SK-N-DZ (cell line): ENCODE results near the gene COL5A1.
"Not testable (repeated sequence)": the region's sequence is repeated elsewhere in the genome, so short reads cannot be mapped to it uniquely, and the experiment has no call there.

Experiments
- DNase-seq: peaks from one replicate; pipeline ENCODE4 v3.0.0-alpha.2; 2015; ENCODE audit warnings: low spot score

COL5A1 gene

DNA sequence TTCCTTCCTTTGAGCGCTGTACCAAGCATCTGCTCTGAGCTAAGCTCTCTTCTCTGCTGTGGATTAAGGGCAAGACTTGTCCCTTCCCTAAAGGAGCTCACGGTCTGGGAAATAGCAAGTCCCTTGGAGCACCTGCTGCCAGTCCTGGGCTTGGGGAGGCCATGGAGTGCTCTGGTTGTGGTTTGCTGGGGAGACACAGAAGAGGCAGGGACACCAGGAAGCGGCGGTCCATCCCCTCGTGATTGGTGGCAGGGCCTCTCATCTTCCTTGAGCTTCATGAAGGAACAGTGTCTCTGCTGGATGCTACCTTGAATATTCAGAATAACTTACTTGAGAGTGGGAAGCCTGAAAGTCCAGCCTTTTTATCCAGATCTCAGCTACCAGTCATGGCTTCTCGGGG is 35.3 kb downstream of the COL5A1 start:
- DNase-seq, result no peak

DNA sequence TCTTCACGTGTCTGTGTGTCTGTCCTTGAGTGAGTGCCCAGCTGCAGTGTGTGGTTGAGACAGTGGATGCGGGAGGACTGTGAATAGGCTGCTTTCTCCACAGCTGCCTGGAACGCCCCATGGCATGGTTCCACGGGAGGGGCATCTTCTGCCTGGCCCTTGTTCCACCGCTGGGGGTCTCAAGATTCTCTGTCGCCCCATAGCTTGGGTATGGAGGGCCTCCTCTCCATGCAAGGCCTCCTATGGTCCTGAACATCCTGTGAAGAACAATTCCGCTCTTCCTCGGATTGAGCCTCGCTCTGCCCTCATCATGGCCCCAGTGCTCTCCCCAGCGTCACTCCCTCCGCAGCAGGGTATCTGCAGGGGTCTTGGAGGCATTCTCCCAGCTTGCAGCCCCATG is 36.1 kb downstream of the COL5A1 start:
- no peak for DNase-seq

DNA sequence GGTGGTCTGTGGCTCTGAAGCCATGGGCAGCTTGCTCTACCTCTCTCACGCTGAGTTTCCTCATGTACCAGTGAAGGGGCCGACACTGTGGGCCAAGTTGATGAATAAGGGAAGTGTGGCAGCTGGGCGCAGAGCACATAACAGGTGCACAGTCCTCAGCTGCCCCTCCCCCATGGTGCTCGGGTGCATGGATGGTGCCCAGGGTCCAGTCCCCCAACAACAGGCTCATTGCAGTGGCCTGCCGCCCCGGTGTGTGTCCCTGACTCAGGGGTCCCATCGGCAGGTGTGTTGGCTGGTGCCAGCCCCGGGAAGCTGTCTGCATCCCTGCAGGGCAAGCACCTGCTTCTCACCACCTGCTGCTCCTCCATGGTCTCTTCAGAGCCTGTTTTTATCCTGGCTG is 36.6 kb downstream of the COL5A1 start:
- DNase-seq, result no peak

DNA sequence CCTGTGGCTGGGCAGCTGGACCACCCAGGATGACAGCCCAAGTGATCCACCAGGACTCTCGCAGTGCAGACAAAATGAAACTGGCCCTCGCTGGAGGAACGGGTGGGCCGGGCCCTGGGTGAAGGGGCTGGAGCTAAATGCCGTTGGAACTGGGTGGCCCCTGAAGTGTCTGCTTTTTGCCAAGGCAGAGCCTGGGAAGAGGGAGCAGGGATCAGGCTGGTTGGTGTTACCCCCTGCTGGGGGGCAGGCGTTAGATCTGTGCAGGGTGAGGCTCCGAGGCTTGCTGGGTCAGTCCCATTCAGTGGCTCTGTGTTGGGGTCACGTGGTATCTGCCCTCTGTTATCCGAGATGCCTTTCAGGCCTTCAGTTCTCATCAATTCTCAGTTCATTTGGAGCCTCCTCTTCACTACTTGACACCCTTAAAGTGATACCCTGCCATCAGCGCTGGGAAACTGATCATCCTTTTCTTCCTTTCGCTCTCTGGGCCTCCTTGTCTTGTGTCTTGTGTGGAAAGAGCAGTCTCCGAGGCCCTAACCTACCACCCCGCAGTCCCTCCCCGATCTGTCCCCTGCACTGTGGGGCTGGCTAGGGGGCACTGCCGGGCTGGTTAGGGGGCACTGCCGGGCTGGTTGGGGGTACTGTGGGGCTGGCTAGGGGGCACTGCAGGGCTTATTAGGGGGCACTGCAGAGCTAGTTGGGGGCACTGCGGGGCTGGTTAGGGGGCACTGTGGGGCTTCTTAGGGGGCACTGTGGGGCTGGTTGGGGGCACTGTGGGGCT is 37.3 kb downstream of the COL5A1 start:
- no peak for DNase-seq

DNA sequence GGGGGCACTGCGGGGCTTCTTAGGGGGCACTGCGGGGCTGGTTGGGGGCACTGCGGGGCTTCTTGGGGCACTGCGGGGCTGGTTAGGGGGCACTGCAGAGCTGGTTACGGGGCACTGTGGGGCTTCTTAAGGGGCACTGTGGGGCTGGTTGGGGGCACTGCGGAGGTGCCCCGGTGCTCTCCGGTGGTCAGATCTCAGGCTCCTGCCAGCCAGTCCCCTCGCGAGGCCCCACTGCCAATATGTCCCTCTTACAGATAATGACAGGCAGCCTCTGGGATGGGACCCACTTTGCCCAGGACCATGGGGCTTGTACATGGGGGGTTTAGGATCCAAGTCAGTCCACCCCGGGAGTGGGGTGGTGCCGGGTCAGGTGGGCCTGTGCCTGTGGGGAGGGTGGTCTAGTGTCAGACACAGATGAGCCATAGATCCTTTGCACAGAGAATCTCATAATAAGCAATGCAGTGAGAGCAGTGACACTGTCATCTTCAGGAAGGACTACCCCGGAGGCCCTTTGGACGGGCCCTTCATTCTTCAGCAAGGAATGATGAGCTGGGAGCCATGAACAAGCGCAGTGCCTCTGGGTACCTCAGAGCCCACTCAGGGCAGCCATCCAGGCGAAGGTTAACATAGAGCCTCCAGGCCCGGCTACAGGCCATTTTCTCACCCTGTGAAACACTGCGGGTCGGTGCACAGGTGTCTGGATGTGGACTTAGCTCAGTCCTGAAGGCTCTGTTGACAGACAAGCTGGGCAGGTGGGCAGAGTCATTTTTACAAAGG is 38.2 kb downstream of the COL5A1 start:
- DNase-seq, result no peak

DNA sequence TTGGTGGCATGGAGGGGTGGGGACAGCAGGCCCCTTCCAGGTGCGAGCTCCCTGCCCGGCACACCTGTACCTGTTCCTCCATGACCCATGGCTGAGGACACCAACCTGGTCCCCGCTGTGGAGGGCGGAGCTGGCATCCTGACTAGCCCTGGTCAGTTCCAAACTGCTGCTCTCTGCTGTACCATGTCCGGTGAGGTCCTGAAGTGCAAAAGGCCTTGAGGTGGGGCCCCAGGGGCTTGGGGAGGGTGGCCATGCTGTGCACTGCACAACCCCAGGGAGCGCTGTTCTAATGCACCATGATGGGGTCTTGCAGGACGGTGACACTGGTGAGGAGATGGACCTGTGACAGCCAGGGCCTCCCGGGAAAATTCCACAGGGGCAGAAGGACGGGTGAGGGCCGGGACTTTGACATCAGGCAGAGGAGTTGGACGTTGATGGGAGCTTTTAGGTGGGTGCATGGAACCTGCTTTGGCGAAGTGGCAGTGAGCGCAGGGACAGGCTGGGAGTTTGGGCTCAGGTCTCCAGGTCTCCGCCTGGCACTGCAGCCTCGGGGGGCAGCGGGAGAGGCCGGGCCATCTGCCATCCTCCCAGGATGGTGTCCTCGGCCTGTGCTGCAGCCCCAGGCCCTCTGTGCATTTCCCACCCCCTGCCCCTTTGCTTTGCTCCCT is 38.9 kb downstream of the COL5A1 start:
- no peak for DNase-seq

DNA sequence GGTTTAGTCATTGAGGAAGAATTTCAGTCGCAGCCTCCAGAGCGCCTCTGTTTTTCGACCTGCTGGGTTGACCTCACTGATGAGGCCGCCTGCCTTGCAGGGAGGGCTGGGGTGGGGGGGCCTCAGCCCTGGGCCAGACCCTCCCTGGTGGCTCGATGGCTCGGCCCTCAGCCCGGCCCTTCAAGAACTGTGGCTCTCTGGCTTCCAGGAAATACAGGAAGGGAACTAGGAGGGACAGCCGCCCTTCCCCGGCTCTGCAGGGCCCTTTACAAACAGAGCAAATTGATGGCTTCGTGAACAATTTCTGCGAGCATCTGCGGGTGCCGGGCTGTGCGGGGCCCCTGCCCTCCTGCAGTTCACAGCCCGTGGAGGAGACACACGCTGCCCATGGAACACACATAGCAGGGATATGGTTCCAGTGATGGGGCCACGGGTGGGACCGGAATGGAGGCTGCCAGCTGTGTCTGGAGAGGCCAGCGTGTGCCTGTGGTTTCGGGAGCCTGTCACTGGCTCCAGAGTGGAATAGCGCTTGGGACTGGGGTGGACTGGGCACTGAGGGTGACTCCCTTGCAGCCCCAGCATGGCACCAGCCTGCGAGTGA is 39.6 kb downstream of the COL5A1 start:
- DNase-seq, result no peak

DNA sequence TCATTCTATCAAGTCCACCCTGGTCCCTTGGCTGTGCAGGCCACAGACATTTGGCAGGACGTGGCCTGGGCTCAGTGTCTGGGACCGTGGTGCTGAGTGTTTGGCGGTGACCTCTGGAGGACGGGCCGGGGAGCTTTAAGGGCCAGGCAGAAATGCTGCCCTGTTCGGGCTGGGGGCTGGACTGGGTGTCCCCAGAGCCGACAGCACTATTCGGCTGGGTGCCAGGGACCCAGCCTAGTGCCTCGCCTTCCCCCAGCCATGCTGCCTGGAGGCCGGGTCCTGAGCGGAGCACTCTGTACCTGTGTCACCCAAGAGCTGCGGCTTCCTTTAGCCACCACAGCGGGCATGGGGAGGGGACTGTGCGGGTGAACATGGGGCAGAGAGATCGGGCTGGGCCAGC is 40.4 kb downstream of the COL5A1 start:
- DNase-seq, result no peak

DNA sequence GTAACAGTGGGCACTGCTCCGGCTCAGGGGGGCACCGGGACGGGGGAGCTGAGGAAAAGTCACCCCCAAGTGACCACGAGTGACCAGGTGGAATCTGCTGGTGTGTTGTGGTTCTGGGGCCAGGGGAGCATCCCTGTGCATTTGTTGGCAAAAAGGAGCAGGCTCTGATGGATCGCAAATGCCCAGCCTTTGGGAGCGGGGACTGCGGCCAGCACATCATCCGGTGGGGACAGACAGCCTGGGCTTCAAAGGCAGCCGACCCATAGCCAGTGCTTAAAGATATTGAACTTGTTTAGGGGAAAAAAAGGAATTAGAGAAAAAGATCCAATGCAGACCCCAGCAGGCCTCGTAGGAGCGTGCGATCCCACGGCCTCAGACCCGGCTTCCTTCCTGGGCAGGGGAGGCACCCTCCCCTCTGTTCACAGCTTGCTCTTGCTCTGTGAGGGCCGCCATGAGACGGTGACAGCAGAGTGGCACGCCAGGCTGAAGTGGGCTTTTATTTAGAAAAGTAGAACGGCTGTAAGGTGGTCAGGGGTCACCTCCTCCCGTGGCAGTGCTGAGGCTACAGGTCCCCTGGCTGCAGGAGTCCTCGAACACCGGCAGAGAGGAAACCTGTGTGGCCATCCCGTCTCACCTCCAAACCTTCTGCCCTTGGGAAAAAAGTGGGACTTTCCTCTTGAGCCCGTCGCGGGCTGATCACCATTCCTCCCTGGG is 41.2 kb downstream of the COL5A1 start:
- no peak for DNase-seq

DNA sequence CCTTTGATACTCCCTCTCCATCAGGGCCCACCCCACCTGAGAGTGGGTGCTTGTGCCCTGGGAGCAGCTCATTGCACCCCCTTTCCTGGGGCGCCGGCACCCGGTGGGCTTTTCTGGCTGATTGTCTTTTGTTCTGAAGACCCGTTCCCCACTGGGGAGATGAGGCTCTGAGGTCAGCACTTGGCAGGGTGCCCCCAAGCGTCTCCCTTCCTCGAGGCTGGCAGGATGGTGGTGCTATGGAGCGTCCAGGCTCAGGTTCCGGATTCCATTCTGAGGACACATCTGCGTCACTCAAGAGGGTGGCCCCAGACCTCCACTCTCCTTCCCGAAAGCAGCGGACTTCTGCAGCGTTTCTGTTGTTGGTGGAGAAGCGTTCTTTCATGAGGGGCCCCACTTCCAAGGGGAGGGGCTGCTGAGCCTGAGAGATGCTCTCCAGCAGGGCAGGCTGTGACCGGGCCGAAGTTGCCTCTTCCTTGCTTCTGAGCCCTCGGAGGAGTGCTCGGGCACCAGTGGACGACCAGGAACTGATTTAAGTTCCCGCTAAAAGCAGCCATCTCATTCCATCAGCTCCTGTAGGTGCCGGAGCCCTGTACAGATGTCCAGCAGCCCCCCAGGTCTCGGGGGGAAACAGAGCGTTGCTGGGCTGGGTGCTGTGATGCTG is 42.2 kb downstream of the COL5A1 start:
- DNase-seq, result no peak

DNA sequence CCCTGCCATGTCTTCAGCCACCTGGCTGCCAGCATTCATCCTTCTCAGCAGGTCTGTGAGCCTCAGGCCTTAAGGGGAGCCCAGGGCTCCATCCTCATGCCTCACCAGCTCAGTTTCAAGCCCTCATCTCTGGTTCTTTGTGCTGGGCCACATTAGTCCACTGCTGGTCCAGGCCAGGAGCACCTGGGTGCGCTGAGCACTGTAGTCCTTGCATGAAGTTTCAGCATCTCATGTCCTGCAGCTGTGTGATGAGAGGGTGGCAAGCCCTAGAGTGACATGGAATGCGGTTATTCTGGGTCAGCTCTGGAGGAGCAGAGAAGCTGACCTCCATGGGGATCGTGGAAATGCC is 42.7 kb downstream of the COL5A1 start:
- DNase-seq, result no peak

DNA sequence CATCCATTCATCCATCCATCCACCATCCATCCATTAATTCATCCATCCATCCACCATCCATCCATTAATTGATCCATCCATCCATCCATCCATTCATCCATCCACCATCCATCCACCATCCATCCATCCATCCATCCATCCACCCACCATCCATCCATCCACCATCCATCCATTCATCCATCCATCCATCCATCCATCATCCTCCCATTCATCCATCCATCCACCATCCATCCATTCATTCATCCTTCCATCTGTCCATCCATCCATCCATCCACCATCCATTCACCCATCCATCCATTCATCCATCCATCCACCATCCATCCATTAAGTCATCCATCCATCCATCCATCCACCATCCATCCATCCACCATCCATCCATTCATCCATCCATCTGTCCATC is 43.3 kb downstream of the COL5A1 start:
- DNase-seq, result not testable (repeated sequence)

DNA sequence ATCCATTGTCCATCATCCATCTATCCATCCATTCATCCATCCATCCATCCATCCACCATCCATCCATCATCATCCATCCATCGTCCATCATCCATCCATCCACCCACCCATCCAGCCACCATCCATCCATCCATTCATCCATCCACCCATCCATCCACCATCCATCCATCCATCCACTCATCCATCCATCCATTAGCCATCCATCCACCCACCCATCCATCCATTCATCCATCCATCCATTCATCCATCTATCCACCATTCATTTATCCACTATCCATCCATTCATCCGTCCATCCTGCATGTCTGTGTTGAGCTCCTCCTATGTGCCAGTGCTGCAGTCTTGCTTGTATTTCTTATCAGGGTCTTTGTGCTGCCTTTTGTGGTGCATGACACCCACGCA is 44.2 kb downstream of the COL5A1 start:
- no peak for DNase-seq

DNA sequence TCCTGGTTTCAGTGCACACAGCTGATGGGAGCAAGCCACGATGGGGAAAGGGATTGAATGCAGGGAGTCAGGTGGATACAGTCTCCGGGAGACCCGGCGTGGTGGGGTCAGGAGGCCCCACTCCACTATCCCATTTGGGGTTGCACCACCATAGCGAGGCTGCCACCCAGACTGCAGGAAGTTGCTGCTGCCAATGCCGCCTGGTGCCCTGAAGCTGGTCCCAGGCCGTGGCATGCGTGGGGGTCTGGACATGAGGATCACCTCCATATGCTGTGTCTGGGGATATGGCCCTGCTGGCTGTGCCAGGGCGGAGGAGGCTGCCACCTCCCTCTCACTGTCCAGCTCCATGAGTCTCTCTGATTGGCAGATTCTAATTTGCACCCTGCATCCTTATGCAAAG is 45.3 kb downstream of the COL5A1 start:
- no peak for DNase-seq

DNA sequence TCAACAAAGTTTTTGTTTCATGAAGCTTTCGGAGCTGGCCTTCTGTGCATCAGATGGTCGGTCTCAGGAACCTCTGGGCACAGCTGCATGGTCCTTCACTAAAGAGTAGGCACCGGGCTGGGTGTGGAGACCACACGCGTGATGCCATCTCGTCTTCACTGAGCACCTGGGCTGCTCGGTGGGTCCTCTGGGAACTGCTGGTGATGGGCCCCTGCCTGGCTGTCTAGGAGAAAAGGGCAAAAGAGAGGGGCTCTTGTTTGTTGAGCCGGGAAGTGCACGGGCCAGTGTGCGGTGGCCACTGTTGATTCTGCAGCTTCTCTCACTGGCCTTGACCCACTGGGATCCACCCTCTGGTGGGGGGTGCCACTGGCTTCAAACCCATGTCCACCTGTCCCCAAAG is 46.0 kb downstream of the COL5A1 start:
- no peak for DNase-seq

DNA sequence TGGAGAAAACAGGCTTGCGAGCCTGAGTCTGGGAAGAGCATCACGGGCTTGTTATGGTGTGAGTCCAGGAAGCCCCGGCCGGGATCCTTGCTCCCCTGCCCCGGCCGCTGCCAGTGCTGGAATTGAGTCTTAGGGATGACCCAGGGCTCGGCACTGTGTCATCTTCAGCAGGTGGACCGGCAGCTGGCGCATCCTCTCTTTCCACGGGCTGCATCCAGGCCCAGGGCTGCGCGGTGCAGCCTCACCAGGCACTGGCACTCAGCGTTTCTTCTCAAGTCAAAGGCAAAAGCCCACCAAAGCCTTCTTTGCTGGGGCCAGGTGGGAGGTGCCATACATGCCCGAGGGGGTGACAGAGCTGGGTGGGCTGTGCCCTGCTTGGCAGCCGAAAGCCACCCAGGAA is 46.6 kb downstream of the COL5A1 start:
- DNase-seq, result no peak

DNA sequence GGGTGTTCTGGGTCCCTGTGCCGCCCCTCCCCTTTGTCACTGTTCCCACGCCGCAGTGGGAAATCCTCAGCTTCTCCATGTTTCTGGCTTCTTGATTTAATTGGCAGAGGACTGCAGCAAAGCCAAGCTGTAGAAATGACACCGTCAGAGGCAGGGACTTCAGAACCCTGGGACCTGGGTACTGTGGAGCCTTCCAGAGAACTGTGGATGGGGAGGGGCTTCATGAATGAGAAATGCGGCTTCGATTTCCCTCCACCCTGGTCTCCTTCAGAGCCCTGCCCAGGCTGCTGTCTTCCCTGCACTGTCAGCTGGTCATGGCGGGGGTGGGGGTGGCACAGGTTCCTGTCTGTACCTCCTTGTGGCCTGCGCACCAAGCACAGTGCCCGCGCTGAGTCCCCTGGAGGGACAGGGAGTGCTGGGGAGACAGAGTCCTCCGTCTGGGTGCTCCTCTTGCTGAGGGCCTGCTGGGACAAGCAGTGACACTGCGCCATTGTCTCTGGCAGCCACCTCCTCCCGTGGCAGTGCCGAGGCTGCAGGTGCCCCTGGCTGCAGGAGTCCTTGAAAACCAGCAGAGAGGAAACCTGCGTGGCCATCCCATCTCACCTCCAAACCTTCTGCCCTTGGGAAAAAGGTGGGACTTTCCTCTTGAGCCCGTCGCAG is 47.2 kb downstream of the COL5A1 start:
- no peak for DNase-seq

DNA sequence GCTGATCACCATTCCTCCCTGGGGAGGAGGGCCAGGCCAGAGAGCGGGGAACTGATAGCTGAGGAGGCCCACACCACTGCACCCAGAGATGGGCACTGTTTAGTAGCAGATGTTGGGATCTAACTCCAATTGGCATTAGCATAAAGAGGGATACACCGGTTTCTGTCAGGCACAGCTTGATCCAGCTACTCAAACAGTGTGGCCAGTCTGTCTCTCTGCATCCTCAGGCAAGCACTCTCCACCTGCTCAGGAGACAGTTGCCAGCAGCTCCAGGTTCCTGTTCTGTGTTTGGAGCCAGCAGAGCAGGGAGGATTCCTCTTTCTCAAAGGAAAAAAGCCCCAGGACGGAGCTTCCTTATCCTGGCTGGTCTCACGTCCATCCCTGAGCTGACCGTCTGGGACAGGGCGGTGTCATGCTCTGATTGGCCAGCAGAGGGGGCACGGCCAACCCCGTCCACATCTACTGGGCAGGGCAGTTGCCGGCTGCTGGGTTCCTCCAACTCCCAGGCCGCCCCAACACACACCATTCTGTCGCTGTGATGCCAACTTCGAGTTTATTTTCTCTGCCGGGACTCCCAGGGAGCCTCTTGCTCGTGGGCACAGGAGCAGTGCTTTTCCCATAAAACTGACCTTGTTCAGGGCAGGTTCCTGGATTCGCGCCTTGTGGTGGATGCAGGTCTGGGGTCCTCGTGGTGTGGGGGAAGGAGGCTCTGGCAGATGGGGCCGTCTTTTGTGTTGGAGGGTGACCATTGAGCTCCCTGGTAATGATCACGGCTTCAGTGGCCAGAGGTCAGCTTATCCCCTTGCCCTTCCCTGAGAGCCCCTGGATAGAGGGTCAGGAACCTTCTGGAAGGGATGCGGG is 47.9 kb downstream of the COL5A1 start:
- no peak for DNase-seq

DNA sequence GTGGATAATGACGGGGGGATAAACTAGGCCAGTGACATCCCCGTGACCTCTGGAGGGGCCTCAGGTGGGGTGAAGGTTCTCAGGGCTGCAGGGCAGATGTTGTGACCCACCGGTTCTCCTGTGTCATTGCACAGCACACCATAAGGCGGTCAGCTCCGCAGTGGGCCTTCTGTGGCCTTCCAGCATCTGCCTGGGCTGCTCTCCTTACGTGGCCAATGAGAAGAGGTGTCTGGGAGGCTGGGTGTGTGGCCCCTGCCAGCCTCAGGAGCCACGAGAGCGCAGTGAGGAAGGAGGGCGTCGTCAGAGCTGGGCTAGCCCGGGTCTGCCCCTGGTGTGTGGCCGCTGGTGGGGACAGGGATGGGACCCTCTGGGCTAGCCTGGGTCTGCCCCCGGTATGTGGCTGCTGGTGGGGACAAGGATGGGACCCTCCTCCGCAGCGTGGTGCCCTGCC is 48.7 kb downstream of the COL5A1 start:
- DNase-seq, result no peak
